Fibroblast of the aortic adventitia (primary cell): ENCODE data around the gene PEMT. TPM values are rescaled to one million over a fixed set of nuclear protein-coding genes. Genes with fewer than 3 reads are reported as not detected.
"Not testable (repeated sequence)": the region's sequence is repeated elsewhere in the genome, so short reads cannot be mapped to it uniquely, and the experiment has no call there.

Experiments used
- DNase-seq: peaks from one replicate; pipeline ENCODE4 v3.0.0-alpha.2; 2010; ENCODE audit warnings: low read depth
- H3K4me3 ChIP-seq: 2 replicates; pipeline ENCODE4 v1.5.1; 2011; ENCODE audit warnings: low read depth, mild to moderate bottlenecking, control low read depth, low read length, moderate library complexity
- total RNA-seq: library from RNA; depleted of rRNA; stranded (reverse); fragments of >200 nt; gene quantifications from 2 replicates; pipeline ENCODE4 v1.2.3, GENCODE V29; 2012; ENCODE audit warnings: low replicate concordance
- TF ChIP-seq, protein P1 (sequence below): IDR thresholded peaks from 2 replicates; pipeline ENCODE4 v1.5.1; 2011; ENCODE audit warnings: mild to moderate bottlenecking, low read length, control low read depth, inconsistent platforms; ENCODE audit not compliant: insufficient read depth

Gene PEMT, protein sequence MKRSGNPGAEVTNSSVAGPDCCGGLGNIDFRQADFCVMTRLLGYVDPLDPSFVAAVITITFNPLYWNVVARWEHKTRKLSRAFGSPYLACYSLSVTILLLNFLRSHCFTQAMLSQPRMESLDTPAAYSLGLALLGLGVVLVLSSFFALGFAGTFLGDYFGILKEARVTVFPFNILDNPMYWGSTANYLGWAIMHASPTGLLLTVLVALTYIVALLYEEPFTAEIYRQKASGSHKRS
- 9.0 and 28.4 TPM in 2 replicates for total RNA-seq

DNA sequence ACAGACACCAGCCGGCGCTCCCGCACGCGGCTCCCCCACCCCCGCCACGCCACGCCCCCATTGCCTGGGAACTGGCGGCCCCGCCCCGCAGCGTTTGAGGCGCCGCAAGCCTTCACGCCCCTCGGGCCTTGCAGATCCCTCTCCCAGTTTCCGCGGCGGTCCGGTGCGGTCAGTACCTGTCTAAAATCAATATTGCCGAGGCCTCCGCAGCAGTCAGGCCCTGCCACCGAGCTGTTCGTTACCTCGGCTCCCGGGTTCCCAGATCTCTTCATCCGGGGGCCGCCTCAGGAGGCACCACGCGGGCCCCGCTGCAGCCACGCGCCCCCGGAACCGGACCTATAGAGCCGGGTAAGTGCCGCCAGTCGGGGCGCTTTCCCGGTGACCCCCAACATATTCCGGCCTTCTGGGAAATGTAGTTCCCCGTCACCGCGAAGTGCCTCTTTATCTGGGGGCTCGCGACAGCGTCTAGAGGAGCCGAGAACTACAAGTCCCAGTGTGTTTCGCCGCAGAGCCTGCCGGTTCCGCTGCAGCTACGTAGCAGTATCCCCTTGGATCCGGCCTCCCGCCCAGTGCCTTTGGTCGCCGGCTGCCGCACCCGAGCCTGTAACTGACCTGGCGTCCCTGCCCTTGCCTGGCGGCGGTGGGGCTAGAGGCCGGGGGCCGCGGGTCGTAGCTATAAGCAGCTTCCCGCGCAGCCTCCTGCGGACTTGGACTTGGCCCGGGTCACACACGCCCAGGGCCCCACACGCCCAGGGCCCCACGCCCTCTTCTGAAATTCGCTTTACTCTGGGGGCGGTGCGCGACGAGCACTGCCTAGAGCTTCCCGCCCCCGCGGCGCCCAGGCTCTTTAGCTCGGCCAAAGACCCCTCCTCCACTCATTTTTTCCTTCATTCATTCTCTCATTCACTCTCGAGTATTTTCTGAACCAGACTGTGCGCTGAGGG is at the start of gene PEMT:
Gene PEMT, minus strand, starts transcription at position 354 of the 944 bp plus-strand sequence. Its CDS starts 82 bp downstream, at position 272.
- peak; percentile 99 for DNase-seq
- H3K4me3 ChIP-seq: peak within 1 kb of the TSS; percentile 84
- TF ChIP-seq, protein P1, sequence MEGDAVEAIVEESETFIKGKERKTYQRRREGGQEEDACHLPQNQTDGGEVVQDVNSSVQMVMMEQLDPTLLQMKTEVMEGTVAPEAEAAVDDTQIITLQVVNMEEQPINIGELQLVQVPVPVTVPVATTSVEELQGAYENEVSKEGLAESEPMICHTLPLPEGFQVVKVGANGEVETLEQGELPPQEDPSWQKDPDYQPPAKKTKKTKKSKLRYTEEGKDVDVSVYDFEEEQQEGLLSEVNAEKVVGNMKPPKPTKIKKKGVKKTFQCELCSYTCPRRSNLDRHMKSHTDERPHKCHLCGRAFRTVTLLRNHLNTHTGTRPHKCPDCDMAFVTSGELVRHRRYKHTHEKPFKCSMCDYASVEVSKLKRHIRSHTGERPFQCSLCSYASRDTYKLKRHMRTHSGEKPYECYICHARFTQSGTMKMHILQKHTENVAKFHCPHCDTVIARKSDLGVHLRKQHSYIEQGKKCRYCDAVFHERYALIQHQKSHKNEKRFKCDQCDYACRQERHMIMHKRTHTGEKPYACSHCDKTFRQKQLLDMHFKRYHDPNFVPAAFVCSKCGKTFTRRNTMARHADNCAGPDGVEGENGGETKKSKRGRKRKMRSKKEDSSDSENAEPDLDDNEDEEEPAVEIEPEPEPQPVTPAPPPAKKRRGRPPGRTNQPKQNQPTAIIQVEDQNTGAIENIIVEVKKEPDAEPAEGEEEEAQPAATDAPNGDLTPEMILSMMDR: no peak

DNA sequence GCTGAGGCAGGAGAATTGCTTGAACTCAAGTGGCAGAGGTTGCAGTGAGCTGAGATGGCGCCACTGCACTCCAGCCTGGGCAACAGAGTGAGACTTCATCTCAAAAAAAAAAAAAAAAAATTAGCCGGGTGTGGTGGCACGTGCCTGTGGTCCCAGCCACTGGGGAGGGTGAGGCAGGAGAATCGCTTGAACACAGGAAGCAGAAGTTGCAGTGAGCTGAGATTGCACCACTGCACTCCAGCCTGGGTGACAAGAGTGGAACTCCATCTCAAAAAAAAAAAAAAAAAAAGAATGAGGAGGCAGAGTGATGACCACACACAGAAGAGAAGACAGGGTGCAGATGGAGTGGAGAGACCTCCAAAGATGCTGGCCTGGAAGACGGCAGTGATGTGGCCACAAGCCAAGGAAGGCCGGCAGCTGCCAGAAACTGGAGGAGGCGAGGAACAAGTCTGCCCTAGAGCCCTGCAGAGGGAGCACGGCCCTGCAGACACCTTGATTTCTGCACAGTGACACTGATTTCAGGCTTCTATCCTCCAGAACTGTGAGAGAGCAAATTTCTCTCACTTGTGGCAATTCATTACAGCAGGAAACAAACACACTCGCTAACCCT is 48.3 kb upstream of the PEMT start:
- not testable (repeated sequence) for H3K4me3 ChIP-seq
- DNase-seq: peak; percentile 24

DNA sequence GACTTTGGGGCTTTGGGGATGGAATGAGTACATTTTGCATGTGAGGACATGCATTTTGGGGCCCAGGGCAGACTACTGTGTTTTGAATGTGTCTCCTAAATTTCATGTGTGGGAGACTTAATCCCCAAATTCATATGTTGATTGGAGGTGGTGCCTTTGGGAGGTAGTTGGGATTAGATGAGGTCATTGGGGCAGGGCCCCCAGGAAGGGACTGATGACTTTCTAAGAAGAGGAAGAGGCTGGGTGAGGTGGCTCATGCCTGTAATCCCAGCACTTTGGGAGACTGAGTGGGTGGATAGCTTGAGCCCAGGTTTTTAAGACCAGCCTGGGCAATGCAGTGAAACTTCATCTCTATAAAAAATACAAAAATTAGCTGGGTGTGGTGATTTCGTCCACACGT is 47.0 kb upstream of the PEMT start:
- no peak for DNase-seq
- TF ChIP-seq, protein P1: no peak
- no peak overlapping the region for H3K4me3 ChIP-seq

DNA sequence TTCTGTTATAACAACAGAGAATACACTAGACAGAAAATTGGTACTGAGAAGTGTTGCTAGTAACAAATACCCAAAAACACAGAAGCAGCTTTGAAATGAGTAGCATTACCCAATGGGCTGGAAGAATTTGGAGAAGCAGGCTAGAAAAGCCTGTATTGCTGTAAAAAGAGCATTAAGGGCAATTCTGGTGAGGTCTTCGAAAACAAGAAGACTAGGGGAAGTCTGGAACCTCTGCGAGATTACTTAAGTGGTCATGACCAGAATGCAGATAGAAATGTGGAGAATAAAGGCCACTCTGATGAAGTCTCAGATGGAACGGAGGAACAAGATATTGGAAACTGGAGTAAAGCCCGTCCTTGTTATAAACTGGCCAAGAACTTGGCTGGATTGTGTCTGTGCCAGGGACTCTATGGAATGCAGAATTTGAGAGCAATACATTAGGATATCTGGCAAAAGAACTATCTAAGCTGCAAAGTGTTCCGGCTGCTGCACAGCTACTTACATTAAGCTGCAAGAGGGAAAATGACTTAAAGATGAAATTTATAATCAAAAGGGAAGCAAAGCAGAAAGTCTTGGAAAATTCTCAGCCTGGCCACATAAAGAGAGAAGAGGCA is 44.9 kb upstream of the PEMT start:
- TF ChIP-seq, protein P1: no peak
- H3K4me3 ChIP-seq: no peak overlapping the region
- peak; percentile 41 for DNase-seq

DNA sequence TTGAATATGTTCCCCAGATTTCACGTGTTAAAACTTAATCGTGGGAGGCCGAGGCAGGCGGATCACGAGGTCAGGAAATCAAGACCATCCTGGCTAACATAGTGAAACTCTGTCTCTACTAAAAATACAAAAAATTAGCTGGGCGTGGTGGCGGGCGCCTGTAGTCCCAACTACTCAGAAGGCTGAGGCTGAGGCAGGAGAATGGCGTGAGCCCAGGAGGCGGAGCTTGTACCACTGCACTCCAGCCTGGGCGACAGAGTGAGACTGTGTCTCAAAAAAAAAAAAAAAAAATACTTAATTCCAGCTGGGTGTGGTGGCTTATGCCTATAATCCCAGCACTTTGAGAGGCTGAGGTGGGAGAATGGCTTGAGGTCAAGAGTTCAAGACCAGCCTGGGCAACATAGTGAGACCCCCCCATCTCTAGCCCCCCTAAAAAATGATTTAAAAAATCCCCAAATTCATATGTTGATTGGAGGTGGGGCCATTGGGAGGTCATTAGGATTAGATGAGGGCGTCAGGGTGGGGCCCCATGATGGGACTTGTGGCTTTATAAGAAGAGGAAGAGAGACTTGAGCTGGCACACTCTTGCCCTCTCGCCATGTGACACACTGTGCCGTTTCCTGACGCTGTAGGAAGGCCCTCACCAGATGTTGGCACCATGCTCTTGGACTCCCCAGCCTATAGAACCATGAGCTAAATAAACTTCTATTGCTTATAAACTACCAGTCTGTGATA is 44.2 kb upstream of the PEMT start:
- H3K4me3 ChIP-seq, DNase-seq: not testable (repeated sequence)

DNA sequence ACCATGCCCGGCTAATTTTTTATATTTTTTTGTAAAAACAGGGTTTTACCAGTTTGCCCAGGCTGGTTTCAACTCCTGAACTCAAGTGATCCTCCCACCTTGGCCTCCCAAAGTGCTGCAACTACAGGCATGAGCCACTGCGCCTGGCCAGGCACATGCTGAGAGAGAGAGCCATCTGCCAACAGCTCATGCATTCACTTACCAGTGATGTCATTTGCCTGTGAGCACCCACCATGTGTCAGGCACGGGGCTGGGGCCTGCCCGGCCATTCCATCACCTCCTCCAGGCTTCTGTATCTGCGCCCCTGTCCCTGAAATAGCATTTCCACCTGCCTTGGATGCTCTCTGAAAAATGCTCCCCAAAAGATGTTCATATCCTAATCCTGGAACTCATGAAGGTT is 43.6 kb upstream of the PEMT start:
- TF ChIP-seq, protein P1: no peak
- no peak overlapping the region for H3K4me3 ChIP-seq
- DNase-seq: no peak

DNA sequence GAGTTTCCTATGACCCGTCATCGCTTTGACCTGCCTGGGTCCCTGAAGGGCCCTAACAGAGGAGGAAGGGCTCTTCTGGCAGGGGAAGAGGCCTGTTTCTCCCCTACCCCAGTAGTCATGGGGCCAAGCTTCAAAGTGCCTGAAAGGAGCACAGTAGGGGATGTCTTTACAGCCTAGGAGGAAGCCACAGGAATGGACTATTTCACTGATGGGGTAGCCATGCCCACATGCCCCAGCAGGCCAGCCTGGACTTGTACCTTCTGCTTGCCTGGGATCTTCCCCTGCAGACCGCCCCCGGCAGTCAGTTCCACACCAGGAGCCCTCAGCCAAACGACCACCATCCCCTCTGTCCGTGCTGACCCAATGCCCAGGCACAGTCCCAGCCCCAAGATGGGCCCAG is 41.8 kb upstream of the PEMT start:
- TF ChIP-seq, protein P1: no peak
- H3K4me3 ChIP-seq: no peak overlapping the region
- no peak for DNase-seq

DNA sequence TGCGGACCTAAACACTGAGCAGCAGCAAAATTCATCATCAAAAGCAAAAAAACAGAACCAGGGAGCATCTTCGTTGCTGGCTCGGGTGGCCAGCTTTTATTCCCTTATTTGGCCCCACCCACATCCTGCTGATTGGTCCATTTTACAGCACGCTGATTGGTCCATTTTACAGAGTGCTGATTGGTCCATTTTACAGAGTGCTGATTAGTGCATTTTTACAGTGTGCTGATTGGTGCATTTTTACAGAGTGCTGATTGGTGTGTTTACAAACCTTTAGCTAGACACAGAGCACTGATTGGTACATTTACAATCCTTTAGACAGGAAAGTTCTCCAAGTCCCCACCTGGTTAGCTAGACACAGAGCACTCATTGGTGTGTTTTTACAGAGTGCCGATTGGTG is 41.2 kb upstream of the PEMT start:
- not testable (repeated sequence) for DNase-seq, H3K4me3 ChIP-seq
